Muscle of arm (tissue), 14 donors: Measurements from ENCODE around the gene NKD1. TPM values are rescaled to one million over a fixed set of nuclear protein-coding genes. Genes with fewer than 3 reads are reported as not detected.
"Not testable (repeated sequence)": the region's sequence is repeated elsewhere in the genome, so short reads cannot be mapped to it uniquely, and the experiment has no call there.

Experiments
- DNase-seq: peaks from one replicate; pipeline ENCODE4 v3.0.0-alpha.2; 2013
- long read RNA-seq, 11 donors: transcript quantifications; one replicate each; lab custom pipeline, GENCODE V29; 2026
- polyA plus RNA-seq, 12 donors: library from polyadenylated mRNA; unstranded; fragments of 120-200 nt; gene quantifications; one replicate each; pipeline ENCODE4 v1.2.1, GENCODE V29; 2013; ENCODE audit not compliant: insufficient read length in 12 of 12

Gene NKD1, protein sequence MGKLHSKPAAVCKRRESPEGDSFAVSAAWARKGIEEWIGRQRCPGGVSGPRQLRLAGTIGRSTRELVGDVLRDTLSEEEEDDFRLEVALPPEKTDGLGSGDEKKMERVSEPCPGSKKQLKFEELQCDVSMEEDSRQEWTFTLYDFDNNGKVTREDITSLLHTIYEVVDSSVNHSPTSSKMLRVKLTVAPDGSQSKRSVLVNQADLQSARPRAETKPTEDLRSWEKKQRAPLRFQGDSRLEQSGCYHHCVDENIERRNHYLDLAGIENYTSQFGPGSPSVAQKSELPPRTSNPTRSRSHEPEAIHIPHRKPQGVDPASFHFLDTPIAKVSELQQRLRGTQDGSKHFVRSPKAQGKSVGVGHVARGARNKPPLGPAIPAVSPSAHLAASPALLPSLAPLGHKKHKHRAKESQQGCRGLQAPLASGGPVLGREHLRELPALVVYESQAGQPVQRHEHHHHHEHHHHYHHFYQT
- polyA plus RNA-seq: 10 to 100 TPM in 5 of 12 donors, 1 to 10 TPM in 6, not detected in 1; 4.1 to 38.8 (median 9.4) TPM
- long read RNA-seq, donor 1, full-length matches to known transcripts: 2 of 2 reads
- long read RNA-seq, donor 1, partial matches to known transcripts: 0 of 2 reads
- long read RNA-seq, donor 1, other reads (novel, unspliced or antisense): 0 of 2 reads
- long read RNA-seq, donor 2, full-length matches to known transcripts: 1 of 1 reads
- long read RNA-seq, donor 2, partial matches to known transcripts: 0 of 1 reads
- long read RNA-seq, donor 2, other reads (novel, unspliced or antisense): 0 of 1 reads
- long read RNA-seq, donor 3: 0 reads
- long read RNA-seq, donor 4, full-length matches to known transcripts: 3 of 3 reads
- long read RNA-seq, donor 4, partial matches to known transcripts: 0 of 3 reads
- long read RNA-seq, donor 4, other reads (novel, unspliced or antisense): 0 of 3 reads
- long read RNA-seq, donor 5, full-length matches to known transcripts: 6 of 6 reads
- long read RNA-seq, donor 5, partial matches to known transcripts: 0 of 6 reads
- long read RNA-seq, donor 5, other reads (novel, unspliced or antisense): 0 of 6 reads
- long read RNA-seq, donor 6, full-length matches to known transcripts: 1 of 1 reads
- long read RNA-seq, donor 6, partial matches to known transcripts: 0 of 1 reads
- long read RNA-seq, donor 6, other reads (novel, unspliced or antisense): 0 of 1 reads
- long read RNA-seq, donor 7, full-length matches to known transcripts: 2 of 2 reads
- long read RNA-seq, donor 7, partial matches to known transcripts: 0 of 2 reads
- long read RNA-seq, donor 7, other reads (novel, unspliced or antisense): 0 of 2 reads
- long read RNA-seq, donor 8, full-length matches to known transcripts: 3 of 3 reads
- long read RNA-seq, donor 8, partial matches to known transcripts: 0 of 3 reads
- long read RNA-seq, donor 8, other reads (novel, unspliced or antisense): 0 of 3 reads
- long read RNA-seq, donor 9: 0 reads
- long read RNA-seq, donor 10, full-length matches to known transcripts: 3 of 3 reads
- long read RNA-seq, donor 10, partial matches to known transcripts: 0 of 3 reads
- long read RNA-seq, donor 10, other reads (novel, unspliced or antisense): 0 of 3 reads
- long read RNA-seq, donor 11, full-length matches to known transcripts: 1 of 1 reads
- long read RNA-seq, donor 11, partial matches to known transcripts: 0 of 1 reads
- long read RNA-seq, donor 11, other reads (novel, unspliced or antisense): 0 of 1 reads

DNA sequence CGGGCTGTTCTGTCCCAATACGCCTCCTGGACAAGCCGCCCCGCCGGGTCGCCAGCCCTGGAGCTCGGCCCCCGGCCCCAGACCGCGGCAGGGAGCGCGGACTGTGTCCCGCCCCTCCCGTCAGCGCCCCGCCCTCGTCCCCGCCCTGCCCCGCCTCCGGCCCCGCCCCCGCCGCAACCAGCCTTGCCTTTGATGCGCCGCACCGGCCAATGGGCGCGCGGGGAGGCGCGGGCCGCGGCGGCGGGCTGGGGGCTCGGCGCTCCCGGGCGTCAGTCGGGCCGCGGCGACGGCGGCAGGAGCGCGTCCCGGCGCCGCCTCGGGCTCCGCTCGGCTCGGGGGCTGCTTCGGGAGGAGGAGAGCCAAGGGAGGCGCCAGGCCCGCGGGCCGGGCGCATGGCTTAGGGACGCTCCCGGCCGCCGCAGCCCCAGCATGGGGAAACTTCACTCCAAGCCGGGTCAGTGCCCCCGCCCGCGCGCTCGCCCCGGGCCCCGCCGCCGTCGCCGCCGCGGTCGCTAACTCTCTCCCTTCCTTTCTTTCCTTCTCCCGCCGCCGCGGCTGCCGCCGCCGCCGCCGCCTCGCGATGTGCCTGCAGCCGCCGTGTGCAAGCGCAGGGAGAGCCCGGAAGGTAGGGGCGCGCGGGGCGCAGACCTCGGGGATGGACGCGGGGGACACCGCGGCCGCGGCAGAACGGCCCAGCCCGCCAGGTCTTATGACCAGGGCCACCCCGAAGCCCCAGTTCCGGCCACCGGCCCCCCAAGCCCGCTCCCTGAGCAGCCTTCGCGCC lies at the start of gene NKD1:
Gene NKD1 (plus strand): TSS at position 272 of the 784 bp plus-strand sequence. CDS start 158 bp downstream, at position 430.
- peak; percentile 48 for DNase-seq

GRCh38 chr16:50498431-50499155 lies 49.6 kb upstream of the NKD1 start:
- DNase-seq: no peak

DNA sequence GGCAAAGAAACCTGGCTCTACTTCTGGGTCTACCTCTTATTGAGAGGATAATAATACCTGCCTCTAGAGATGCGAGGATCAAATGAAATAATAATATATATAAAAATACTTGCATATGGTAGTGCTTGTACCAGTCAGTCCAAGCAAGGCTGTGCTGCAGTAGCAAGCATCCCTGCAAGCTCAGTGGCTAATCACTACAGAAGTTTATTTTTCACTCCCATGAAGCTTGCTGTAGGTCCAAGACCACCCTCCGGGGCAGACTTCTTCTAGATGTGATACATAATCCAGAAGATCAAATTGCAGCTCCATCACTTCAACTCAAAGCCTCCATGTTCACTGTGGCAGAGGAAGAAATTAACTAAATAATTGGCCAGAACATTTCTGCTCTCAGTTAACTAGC lies 48.9 kb upstream of the NKD1 start:
- DNase-seq: no peak

- no peak for DNase-seq
Measured at GRCh38 chr16:50500171-50500874, 47.9 kb upstream of the NKD1 start.

GRCh38 chr16:50501251-50501650 lies 46.9 kb upstream of the NKD1 start:
- DNase-seq: no peak

DNA sequence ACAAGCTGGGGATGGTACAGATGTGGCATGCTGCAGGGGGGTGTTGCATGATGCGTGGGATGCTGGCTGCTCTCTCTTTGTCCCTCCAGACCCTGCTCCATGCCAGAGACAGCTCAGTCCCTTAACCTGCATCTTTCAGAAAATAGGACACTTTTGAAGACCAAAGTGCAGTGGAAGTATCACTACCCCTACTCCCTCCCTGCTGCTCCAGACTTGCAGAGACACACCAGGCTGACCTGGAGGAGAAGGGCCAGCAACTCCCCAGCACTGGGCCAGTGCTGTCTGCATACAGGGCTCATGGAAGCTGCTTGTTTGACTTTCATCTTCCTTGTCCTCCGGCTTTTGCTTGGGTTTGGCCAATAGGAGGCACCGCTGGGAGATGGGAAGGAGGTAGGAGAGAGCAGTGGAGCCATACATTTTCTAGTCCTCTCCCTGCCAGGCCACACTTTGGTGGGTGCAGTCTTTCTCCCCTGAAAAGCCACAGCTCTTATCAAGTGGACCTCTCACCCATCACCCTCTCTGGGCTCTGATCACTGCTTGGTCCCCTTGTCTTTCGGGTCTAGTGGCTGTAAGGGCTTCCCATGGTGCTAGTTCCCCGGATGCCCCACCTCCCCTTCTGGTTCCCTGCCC lies 46.1 kb upstream of the NKD1 start:
- DNase-seq: no peak

DNA sequence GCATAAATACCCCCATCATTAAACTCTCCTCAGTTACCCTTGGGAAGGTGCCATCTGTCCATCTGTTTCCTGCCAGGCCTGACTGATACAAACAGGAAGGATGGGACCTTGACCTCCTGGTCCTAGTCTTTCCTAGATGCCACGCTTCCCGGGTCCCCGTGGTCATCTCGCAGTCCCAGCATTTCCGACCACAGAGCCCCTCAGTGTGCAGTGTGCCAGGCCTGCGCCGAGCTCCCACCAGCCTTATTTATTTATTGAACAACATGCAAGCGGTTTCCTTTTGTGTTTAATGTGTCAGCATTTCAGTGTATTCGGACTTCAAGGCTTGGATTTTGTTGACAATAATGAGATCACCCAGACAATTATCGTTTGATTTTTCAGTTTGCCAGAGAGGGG lies 45.6 kb upstream of the NKD1 start:
- DNase-seq: no peak

DNA sequence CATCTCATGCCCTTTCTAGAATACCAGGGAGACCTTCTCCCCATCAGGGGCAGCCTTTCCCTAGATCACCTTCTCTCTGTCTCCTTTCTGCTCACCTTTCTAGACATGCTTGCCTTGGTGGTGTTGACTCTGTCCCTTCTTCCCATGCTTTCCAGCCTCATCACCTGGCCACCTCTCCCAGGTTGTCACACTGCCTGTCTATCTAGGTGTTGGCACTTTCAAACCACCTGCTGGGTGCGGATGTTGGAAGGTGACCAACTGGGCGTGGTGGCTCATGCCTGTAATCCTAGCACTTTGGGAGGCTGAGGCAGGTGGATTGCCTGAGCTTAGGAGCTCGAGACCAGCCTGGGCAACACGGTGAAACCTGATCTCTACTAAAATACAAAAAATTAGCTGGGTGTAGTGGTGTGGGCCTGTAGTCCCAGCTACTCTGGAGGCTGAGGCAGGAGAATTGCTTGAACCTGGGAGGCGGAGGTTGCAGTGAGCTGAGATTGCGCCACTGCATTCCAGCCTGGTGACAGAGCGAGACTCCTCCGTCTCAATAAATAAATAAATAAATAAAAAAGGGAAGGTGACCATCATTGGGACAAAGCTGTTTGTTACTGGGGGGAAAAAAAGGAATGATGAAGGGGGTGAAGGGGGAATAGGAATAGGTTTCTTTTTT lies 44.2 kb upstream of the NKD1 start:
- DNase-seq: not testable (repeated sequence)

DNA sequence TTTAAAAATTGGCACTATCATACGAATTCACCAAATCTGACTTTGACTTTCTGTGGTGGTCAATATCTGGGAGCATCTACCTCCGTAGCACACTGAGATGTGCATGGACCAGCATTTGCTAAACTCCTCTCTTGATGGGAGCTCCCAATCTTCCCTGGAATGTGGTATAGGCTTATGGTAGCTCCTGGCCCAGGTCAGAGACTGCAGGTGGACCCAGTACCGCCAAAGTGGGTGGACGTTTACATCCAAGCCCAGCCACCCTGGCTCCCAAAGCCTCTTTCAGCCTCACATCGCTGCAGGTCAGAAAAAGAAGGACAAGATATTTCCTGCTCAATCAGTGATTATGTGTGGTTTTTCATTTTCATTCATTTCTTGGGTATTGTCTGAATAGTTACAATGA lies 43.1 kb upstream of the NKD1 start:
- DNase-seq: no peak

DNA sequence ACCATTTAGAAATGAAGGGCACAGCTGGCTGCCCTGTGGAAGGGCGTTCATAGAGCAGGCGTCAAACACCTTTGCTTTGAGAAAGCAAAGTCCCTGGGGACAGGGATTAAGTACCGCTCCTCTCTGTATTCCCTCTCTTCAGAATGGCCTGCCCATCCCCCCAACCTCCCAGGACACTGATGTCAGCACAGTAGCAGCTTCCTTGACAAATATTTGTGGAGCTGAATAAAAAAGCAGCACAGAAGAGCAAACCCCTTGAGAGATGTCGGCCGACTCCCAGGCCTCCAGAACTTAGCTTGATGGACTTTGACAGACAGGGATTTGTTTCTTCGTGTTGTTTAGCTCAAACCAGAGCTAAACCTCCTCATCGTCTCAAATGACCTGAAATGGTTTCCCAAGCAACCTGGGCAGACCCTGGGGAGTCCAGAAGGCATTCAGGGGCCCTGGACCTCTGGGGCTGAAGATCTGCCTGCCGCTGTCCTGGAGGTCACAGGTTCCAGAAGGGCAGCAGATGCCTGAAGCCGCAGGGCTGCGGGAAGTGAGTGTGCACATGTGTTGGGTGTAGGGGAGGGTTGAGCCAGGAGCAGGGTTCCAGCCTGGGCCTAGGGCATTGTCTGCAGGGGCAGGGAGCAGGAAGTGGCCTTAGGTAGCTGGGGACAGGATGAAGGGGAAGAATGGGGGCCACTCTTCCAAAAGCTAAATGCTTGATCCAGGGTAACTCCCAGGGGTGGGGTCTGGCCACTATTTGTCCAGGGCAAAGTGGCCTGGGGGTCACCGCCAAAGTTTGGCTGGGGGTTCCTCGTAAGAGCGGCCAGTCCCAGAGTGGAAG lies 42.3 kb upstream of the NKD1 start:
- DNase-seq: no peak

- no peak for DNase-seq
Measured at GRCh38 chr16:50506543-50506937, 41.7 kb upstream of the NKD1 start.

- DNase-seq: no peak
Measured at GRCh38 chr16:50507397-50507796, 40.8 kb upstream of the NKD1 start.

- no peak for DNase-seq
Measured at GRCh38 chr16:50509521-50510341, 38.5 kb upstream of the NKD1 start.

DNA sequence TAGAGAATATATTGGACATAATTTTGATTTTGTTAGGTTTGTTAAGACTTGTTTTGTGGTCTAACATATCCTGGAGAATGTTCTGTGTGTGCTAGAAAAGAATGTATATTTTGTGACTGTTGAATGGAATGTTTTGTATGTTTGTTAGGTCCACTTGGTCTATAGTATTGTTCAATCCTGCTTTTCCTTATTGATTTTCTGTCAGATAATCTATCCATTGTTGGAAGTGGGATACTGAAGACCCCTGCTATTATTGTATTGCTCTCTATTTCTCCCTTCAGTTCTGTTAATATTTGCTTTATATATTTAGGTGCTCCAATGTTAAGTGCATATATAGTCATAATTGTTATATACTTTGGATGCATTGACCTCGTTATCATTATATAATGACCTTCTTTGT lies 33.0 kb upstream of the NKD1 start:
- no peak for DNase-seq

- DNase-seq: no peak
Measured at GRCh38 chr16:50516401-50516800, 31.8 kb upstream of the NKD1 start.

- no peak for DNase-seq
Measured at GRCh38 chr16:50516890-50517289, 31.3 kb upstream of the NKD1 start.
